GM06990 (cell line): ENCODE data around the gene SRGAP2C.
"Not testable (repeated sequence)": the region's sequence is repeated elsewhere in the genome, so short reads cannot be mapped to it uniquely, and the experiment has no call there.

ENCODE experiments used
- DNase-seq: peaks from one replicate; pipeline ENCODE4 v3.0.0-alpha.2; 2011; ENCODE audit not compliant: insufficient read length; ENCODE audit errors: extremely low read depth
- H3K27me3 ChIP-seq: replicated peaks from 2 replicates; pipeline ENCODE4 v1.6.0; 2011; ENCODE audit warnings: low read length; ENCODE audit not compliant: control insufficient read depth, insufficient read depth
- H3K36me3 ChIP-seq: 2 replicates; pipeline ENCODE4 v1.5.1; 2011; ENCODE audit warnings: low read length; ENCODE audit not compliant: control insufficient read depth, insufficient read depth
- H3K4me3 ChIP-seq: replicated peaks from 2 replicates; pipeline ENCODE4 v1.5.1; 2011; ENCODE audit warnings: low read depth, mild to moderate bottlenecking, control low read depth, low read length
- CTCF ChIP-seq: IDR thresholded peaks from 2 replicates; pipeline ENCODE4 v1.5.1; 2011; ENCODE audit warnings: low read length, control low read depth, mild to moderate bottlenecking, inconsistent platforms; ENCODE audit not compliant: insufficient read depth, poor library complexity, severe bottlenecking

SRGAP2C gene

GRCh38 chr1:121438862-121439261, 254.1 kb downstream of the SRGAP2C start:
- not testable (repeated sequence) for H3K4me3 ChIP-seq, H3K36me3 ChIP-seq, H3K27me3 ChIP-seq, DNase-seq

- no peaks in the 10 kb centered on the region for H3K27me3 ChIP-seq
- H3K36me3 ChIP-seq, result no peaks in the 10 kb centered on the region
- no peak for TF ChIP-seq CTCF
- DNase-seq, result no peak
- no peak overlapping the region for H3K4me3 ChIP-seq
Measured at GRCh38 chr1:121440993-121441392, 256.2 kb downstream of the SRGAP2C start.
